ENCODE results near the gene CPNE8.

The CPNE8 gene

DNA sequence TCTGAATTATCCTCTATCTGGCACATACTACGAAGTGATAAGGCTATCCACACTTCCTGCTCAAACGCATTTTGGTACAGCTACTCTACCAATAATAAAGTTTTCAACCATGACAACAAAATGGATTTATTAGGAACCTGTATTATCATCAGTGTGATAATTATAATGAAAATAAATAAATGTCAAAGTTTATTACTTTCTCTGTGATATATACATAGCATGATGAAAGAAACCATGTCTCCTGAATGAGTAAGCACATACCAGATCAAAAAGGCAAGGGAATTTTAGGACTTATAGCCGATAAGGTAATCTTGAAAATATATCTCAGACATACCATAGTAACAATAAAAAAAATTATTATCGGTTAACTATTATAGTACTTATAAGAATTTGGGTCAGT lies 61.1 kb downstream of the CPNE8 start:
- no peak overlapping the region for H3K4me3 Mint-ChIP-seq
- no peak for DNase-seq
- H3K9me3 Mint-ChIP-seq: no peaks in the 10 kb centered on the region
- no peak for ATAC-seq (replicated peaks)
- H3K36me3 Mint-ChIP-seq (ENCODE audit: insufficient read depth): no peaks in the 10 kb centered on the region
- H3K4me1 Mint-ChIP-seq (ENCODE audit: low read depth in 2 of 2): no peaks in the 10 kb centered on the region
- no peaks in the 10 kb centered on the region for H3K27me3 Mint-ChIP-seq
- H3K27ac Mint-ChIP-seq: no peak overlapping the region

DNA sequence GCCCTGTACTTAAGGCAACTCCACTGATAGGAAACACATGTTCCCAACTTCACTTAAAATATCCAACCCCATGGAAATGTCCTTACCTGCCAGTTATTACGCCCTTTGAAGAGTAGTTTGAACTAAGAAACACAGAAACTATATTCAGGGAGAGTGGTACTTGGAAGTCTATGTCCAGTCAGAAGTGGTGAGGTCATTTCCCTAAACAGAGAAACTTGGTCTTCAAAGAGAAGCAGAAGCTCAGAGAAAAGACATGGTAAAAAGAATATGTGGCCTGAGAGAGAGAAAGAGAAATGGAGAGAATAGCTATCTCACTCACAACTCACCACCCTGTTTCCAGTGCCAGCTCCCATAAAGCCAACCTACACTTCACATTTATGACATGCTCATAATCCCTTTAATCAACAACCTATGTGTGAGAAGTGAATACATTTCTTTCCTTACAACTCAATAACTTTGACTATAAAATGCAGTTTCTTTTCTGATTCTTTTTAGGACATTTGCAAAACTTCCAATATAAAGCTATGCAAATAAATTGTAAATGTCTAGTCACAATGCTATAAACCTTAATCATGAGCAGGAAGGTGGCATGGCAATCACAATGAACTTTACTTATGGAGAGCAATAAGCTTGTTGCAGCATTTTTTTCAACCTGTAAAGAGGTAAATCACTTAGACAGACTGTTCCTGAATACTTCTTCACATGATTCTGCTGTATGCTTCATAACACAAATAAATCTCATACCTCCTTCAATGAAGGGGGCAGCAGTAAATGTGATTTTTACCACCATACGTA lies 67.1 kb downstream of the CPNE8 start:
- DNase-seq (no peak), ATAC-seq (replicated peaks) (no peak)
- Mint-ChIP-seq H3K9me3 (peaks cover 0 to 14% of the 10 kb centered on the region in 2 donors), H3K36me3 (ENCODE audit: insufficient read depth) (no peaks in the 10 kb centered on the region), H3K27me3 (no peaks in the 10 kb centered on the region), H3K4me3 (no peak overlapping the region), H3K4me1 (ENCODE audit: low read depth in 2 of 2) (no peaks in the 10 kb centered on the region), H3K27ac (no peak overlapping the region)

GRCh38 chr12:38831715-38832114 lies 73.7 kb downstream of the CPNE8 start:
- H3K27me3 Mint-ChIP-seq: no peaks in the 10 kb centered on the region

DNA sequence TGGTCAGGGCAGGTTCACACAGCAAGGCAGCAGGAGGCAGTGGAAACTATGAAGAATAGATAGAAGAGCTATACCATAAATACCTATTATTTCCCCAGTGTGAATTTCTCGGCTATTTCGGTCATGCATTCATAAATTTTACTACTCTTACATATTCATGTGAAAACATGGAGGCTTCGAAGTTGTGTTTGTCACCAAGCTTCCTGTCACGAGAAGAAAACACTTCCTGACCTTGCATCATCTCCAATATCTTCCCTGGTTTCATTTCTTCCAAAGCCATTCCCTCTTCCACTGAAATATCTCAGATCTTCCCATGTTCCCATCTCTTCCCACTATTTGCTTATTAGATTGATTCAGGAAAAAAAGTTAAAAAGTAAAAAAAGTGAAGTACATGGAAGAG lies 80.4 kb downstream of the CPNE8 start:
- no peak overlapping the region for H3K4me3 Mint-ChIP-seq
- no peaks in the 10 kb centered on the region for H3K27me3 Mint-ChIP-seq
- H3K36me3 Mint-ChIP-seq (ENCODE audit: insufficient read depth): peaks cover 3% of the 10 kb centered on the region
- DNase-seq (no peak), ATAC-seq (replicated peaks) (no peak)
- H3K9me3 Mint-ChIP-seq: no peaks in the 10 kb centered on the region
- H3K27ac Mint-ChIP-seq: no peak overlapping the region
- no peaks in the 10 kb centered on the region for H3K4me1 Mint-ChIP-seq (ENCODE audit: low read depth in 2 of 2)

More at GRCh38 chr12:38831715-38832114, 73.7 kb downstream of the CPNE8 start:
- Mint-ChIP-seq H3K36me3 (ENCODE audit: insufficient read depth) (no peaks in the 10 kb centered on the region), H3K27ac (no peak overlapping the region), H3K4me1 (ENCODE audit: low read depth in 2 of 2) (no peaks in the 10 kb centered on the region), H3K9me3 (peaks cover 0 to 22% of the 10 kb centered on the region in 2 donors), H3K4me3 (no peak overlapping the region)
- ATAC-seq (replicated peaks): no peak
- no peak for DNase-seq

- H3K4me1 Mint-ChIP-seq (ENCODE audit: low read depth in 2 of 2): no peaks in the 10 kb centered on the region
- peaks cover 3% of the 10 kb centered on the region for H3K36me3 Mint-ChIP-seq (ENCODE audit: insufficient read depth)
Measured at GRCh38 chr12:38823738-38824137, 81.7 kb downstream of the CPNE8 start.

GRCh38 chr12:38823314-38823713 lies 82.1 kb downstream of the CPNE8 start:
- ATAC-seq (replicated peaks): no peak
- no peaks in the 10 kb centered on the region for H3K9me3 Mint-ChIP-seq
- DNase-seq: no peak
- H3K4me3 Mint-ChIP-seq: no peak overlapping the region
- H3K27me3 Mint-ChIP-seq: no peaks in the 10 kb centered on the region
- no peaks in the 10 kb centered on the region for H3K4me1 Mint-ChIP-seq (ENCODE audit: low read depth in 2 of 2)
- no peak overlapping the region for H3K27ac Mint-ChIP-seq
- H3K36me3 Mint-ChIP-seq (ENCODE audit: insufficient read depth): peaks cover 3% of the 10 kb centered on the region

More at GRCh38 chr12:38823738-38824137, 81.7 kb downstream of the CPNE8 start:
- no peak for DNase-seq
- H3K9me3 Mint-ChIP-seq: no peaks in the 10 kb centered on the region
- H3K4me3 Mint-ChIP-seq: no peak overlapping the region
- no peak overlapping the region for H3K27ac Mint-ChIP-seq
- no peak for ATAC-seq (replicated peaks)
- no peaks in the 10 kb centered on the region for H3K27me3 Mint-ChIP-seq

DNA sequence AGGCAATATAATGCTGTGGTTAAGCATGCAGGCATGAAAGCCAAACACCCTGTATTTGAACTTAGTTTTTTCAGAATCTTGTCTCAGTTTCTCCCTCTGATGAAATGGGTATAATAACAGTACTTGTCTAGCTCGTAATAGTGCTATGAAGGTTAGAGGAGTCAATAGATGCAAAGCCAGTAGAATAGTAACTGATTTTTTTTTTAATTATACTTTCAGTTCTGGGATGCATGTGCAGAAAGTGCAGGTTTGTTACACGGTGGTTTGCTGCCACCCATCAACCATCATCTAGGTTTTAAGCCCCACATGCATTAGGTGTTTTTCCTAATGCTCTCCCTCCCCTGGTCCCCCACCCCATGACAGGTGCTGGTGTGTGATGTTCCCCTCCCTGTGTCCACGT lies 87.4 kb downstream of the CPNE8 start:
- peaks cover 3% of the 10 kb centered on the region for H3K36me3 Mint-ChIP-seq (ENCODE audit: insufficient read depth)
- H3K4me3 Mint-ChIP-seq: no peak overlapping the region
- no peaks in the 10 kb centered on the region for H3K27me3 Mint-ChIP-seq
- H3K9me3 Mint-ChIP-seq: peaks cover 6 to 9% of the 10 kb centered on the region in 2 donors
- ATAC-seq (replicated peaks): no peak
- H3K27ac Mint-ChIP-seq: no peak overlapping the region
- no peaks in the 10 kb centered on the region for H3K4me1 Mint-ChIP-seq (ENCODE audit: low read depth in 2 of 2)
- no peak for DNase-seq

DNA sequence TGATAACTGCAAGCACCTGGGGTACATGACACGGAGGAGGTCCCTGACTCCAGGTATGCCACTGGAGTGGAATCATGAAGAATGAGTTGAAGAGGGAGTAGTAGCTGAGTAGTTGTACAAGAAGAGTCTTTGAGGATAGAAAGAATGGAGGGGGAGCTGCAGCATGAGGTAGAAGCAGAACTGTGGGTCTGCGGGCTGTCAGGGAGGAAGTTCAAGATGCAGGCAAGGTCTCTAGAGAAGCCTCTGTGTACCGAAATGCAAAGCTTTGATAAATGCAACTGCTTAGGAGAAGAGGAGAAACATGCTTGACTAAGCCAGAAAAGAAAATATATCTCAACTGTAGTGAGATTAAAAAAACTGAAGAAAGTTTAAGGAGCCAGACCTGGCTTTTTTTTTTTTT lies 91.5 kb downstream of the CPNE8 start:
- Mint-ChIP-seq H3K4me3 (no peak overlapping the region), H3K36me3 (ENCODE audit: insufficient read depth) (peaks cover 4% of the 10 kb centered on the region), H3K27me3 (no peaks in the 10 kb centered on the region), H3K9me3 (peaks cover 7 to 20% of the 10 kb centered on the region in 2 donors), H3K4me1 (ENCODE audit: low read depth in 2 of 2) (no peaks in the 10 kb centered on the region), H3K27ac (no peak overlapping the region)
- ATAC-seq (replicated peaks): no peak
- no peak for DNase-seq

GRCh38 chr12:38811814-38812356 lies 93.5 kb downstream of the CPNE8 start:
- Mint-ChIP-seq H3K36me3 (ENCODE audit: insufficient read depth) (peaks cover 4% of the 10 kb centered on the region), H3K4me1 (ENCODE audit: low read depth in 2 of 2) (no peaks in the 10 kb centered on the region), H3K27ac (no peak overlapping the region), H3K27me3 (no peaks in the 10 kb centered on the region), H3K4me3 (no peak overlapping the region), H3K9me3 (peaks cover 7 to 20% of the 10 kb centered on the region in 2 donors)
- ATAC-seq (replicated peaks) (no peak), DNase-seq (no peak)

GRCh38 chr12:38809832-38810231 lies 95.6 kb downstream of the CPNE8 start:
- Mint-ChIP-seq H3K36me3 (ENCODE audit: insufficient read depth) (peaks cover 4% of the 10 kb centered on the region), H3K4me3 (no peak overlapping the region), H3K27ac (no peak overlapping the region), H3K4me1 (ENCODE audit: low read depth in 2 of 2) (no peaks in the 10 kb centered on the region), H3K9me3 (peaks cover 7 to 20% of the 10 kb centered on the region in 2 donors), H3K27me3 (no peaks in the 10 kb centered on the region)
- no peak for DNase-seq
- ATAC-seq (replicated peaks): no peak

DNA sequence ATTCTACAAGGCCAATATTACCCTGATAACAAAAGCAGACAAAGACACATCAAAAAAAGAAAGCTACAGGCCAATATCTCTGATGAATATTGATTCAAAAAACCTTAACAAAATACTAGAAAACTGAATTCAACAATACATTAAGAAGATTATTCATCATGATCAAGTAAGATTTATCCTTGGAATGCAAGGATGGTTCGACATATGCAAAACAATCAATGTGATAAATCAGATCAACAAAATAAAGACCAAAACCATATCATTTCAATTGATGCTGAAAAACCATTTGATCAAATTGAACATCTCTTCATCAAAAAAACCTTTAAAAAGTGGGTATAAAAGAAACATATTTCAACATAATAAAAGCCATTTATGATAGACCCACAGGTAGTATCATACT lies 117.3 kb downstream of the CPNE8 start:
- DNase-seq (no peak), ATAC-seq (replicated peaks) (no peak)
- no peak overlapping the region for H3K4me3 Mint-ChIP-seq
- peaks cover 0 to 7% of the 10 kb centered on the region in 2 donors for H3K4me1 Mint-ChIP-seq (ENCODE audit: low read depth in 2 of 2)
- no peak overlapping the region for H3K27ac Mint-ChIP-seq
- H3K27me3 Mint-ChIP-seq: no peaks in the 10 kb centered on the region
- peaks cover 9 to 36% of the 10 kb centered on the region in 2 donors for H3K9me3 Mint-ChIP-seq
- no peaks in the 10 kb centered on the region for H3K36me3 Mint-ChIP-seq (ENCODE audit: insufficient read depth)

GRCh38 chr12:38785381-38785780 lies 120.0 kb downstream of the CPNE8 start:
- no peak for DNase-seq
- peak overlapping the region in 1 of 2 donors; percentile 52 for H3K27ac Mint-ChIP-seq
- no peak overlapping the region for H3K4me3 Mint-ChIP-seq
- no peaks in the 10 kb centered on the region for H3K36me3 Mint-ChIP-seq (ENCODE audit: insufficient read depth)
- H3K27me3 Mint-ChIP-seq: no peaks in the 10 kb centered on the region
- H3K9me3 Mint-ChIP-seq: peaks cover 8 to 36% of the 10 kb centered on the region in 2 donors
- peaks cover 0 to 7% of the 10 kb centered on the region in 2 donors for H3K4me1 Mint-ChIP-seq (ENCODE audit: low read depth in 2 of 2)
- no peak for ATAC-seq (replicated peaks)

DNA sequence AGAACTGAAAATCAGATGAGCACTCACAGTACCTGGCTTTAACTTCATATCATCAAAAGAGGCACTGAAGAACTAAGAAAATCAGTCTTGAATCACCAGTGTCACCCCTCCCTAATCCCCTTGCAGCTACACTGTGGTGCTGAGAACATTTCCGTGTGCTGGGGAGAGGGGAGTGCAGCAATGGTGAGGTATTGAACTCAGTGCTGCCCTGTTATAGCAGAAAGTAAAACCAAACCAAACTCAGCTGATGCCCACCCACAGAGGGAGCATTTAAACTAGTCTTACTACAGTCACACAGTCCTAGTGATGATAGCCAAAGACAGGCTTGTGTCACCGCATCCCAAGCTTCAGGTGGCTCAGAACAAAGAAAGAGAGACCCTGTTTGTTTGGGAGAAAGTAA lies 122.1 kb downstream of the CPNE8 start:
- H3K4me3 Mint-ChIP-seq: no peak overlapping the region
- H3K9me3 Mint-ChIP-seq: peaks cover 7 to 20% of the 10 kb centered on the region in 2 donors
- DNase-seq (no peak), ATAC-seq (replicated peaks) (no peak)
- H3K27me3 Mint-ChIP-seq: no peaks in the 10 kb centered on the region
- H3K36me3 Mint-ChIP-seq (ENCODE audit: insufficient read depth): no peaks in the 10 kb centered on the region
- no peak overlapping the region for H3K27ac Mint-ChIP-seq
- peaks cover 0 to 7% of the 10 kb centered on the region in 2 donors for H3K4me1 Mint-ChIP-seq (ENCODE audit: low read depth in 2 of 2)

GRCh38 chr12:38782359-38782758 lies 123.0 kb downstream of the CPNE8 start:
- no peak overlapping the region for H3K27ac Mint-ChIP-seq
- ATAC-seq (replicated peaks) (no peak), DNase-seq (no peak)
- no peaks in the 10 kb centered on the region for H3K36me3 Mint-ChIP-seq (ENCODE audit: insufficient read depth)
- peaks cover 0 to 7% of the 10 kb centered on the region in 2 donors for H3K4me1 Mint-ChIP-seq (ENCODE audit: low read depth in 2 of 2)
- H3K9me3 Mint-ChIP-seq: peaks cover 6 to 10% of the 10 kb centered on the region in 2 donors
- H3K27me3 Mint-ChIP-seq: no peaks in the 10 kb centered on the region
- H3K4me3 Mint-ChIP-seq: no peak overlapping the region
